NK-92 (cell line): ENCODE results near the gene CATSPER4.

Experiments used
- DNase-seq: peaks from one replicate; lab custom pipeline; 2025; ENCODE audit not compliant: unreplicated experiment; lab: John Stamatoyannopoulos, UW

Gene CATSPER4

DNA sequence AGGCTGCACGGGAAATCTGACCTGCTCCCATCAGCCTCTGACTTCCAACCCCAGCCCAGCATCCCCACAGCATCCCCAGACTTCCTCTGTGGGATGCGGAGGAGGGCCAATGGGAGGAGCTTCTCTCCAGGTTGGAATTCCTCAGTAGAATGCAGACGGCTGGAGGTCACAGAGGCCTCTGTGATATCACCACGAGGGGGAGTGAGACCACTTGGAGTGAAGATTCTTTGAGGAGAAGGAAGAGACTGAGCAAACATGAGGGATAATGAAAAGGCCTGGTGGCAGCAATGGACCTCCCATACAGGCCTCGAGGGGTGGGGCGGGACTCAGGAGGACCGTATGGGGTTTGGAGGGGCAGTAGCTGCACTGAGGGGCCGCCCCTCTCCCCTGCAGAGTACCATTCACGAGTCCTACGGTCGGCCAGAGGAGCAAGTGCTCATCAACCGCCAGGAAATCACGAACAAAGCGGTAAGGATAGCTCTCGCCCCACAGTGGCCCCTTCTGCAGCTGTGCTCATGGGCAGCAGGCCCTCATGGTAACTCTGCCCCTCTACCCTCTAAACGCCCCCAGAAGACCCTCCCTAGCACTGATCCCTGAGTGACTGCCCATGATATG is at the start of gene CATSPER4:
TSS of gene CATSPER4 (plus strand) at position 230 of the 615 bp plus-strand sequence. CDS start at position 256, 26 bp downstream.
- no peak for DNase-seq

DNA sequence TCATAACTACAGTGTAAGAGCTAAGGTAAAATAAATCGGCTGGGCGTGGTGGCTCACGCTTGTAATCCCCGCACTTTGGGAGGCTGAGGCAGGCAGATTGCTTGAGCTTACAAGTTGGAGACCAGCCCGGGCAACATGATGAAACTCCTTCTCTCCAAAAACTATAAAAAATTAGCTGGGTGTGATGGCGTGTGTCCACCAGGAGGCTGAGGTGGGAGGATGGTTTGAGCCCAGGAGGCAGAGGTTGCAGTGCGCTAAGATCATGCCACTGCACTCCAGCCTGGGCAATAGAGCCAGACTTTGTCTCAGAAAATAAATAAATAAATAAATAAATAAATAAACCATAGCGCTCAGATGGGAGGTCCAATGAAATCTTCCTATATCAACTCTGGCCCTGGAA is 48.2 kb upstream of the CATSPER4 start:
- no peak for DNase-seq

DNA sequence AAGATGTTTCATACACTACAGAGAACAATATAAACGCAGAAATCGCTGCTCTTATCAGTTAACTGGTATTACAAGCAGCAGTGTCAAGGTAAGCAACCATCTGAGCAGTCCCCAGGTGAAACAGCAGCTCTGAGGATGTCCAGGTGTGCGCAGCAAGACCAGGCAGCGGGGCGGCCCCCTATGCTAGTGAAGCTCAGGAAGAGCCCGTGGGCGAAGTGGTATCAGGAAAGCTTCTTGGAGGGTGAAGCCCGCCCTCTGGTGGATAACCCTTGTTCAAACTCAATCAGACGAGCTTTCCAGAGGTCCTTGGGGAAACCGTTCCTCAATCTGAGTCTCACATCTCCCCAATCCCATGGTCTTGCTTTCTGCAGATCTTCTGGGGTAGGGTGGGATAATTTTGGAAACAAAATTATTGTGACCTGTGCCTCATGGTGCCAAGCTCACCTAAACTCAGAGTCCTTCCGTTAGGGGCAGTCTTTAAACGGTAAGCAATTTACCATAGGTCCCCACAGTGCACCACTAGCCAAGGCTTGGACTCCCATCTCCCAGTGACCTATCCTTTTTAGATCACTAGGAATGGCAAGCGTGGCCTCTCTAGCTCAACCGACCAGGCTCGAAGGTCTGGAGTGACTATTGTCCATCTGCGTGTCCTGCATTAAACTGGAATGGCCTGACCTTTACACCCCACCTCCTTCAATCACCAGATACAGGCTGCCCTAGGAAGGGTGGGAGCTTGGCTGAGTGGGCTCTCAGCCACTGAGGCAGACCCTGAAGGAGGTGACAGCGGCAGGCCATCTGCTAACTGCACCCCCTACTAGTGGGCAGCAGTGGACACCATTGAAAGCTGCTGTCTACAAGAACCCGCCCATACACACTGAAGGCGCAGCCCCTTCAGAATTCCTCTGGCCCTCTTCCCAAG is 45.1 kb upstream of the CATSPER4 start:
- DNase-seq = no peak

DNA sequence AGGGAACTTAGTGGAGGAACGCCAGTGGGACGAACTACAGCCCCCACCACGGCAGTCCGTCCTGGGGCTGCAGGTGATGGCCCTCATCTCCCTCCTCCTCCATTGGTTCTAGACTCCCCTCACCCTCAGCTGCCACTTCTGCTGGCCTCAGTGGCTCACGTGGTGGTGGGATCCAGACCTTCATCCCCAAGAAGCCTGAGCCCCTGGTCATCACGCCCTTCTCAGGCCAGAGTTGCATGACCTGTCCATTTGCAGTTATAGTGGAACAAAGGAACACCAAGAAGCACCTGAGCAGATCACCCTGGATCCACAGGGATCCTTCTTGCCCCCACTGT is 44.5 kb upstream of the CATSPER4 start:
- no peak for DNase-seq

DNA sequence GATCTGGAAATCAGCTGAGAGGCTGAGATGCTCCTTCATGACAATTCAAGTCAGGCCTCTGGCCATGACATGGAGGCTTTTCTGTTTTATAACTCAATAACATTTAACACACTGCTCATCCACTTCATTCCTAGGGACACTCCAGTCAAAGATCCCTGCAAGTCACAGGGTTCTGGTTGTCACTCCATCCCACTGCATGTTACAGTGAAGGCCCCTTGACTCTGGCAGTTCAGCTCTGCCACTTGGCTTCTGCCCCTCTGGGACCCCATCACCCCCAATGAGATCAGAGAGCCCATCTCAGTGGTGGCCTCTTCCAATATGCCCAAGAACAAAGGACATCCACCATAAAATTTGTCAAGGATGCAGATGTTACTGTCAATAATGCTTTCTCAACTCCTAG is 41.5 kb upstream of the CATSPER4 start:
- DNase-seq = no peak

DNA sequence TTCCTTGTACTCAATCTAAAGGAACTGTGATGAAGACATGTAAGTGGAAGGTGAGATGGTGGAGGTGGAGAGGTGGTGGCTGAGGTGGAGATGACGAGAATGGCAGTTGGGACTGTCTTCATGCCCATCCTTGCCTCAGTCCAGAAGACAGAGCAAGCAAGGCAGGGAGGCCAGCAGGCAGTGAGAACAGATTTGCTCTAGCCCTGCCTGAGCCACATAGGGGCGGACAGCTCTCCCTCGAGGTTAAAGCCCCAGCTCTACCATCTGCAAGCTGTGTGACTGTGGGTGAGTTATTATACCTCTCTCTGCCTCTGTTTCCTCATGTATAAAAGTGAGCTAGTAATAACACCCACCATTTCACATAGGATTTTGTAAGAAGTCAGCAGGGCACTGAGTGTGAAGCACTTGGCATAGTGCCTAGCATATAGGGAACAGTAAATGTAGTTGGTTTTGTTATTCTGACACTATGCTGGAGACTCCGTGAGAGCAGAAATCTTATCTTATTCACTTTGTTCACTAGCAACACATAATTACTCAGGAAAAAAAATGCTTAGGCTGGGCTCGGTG is 36.4 kb upstream of the CATSPER4 start:
- DNase-seq = no peak

DNA sequence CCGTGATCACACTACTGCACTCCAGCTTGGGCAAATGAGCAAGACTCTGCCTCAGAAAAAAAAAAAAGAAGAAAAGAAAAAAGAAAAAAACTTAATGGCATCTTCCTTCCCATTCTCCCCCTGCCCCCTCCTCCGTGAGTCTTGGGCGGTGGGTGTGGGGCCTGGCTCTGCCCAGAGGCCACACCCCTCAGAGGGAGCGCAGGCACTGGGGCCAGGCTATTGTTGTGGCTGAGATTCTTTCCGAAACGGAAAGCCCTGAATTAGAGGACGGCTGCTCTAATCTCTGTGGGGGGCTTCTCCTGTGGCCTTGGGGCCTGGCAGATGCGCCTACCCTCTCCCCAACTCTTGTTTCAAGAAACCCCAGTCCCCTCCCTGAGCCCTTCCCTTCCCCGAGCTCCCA is 35.7 kb upstream of the CATSPER4 start:
- DNase-seq = no peak

DNA sequence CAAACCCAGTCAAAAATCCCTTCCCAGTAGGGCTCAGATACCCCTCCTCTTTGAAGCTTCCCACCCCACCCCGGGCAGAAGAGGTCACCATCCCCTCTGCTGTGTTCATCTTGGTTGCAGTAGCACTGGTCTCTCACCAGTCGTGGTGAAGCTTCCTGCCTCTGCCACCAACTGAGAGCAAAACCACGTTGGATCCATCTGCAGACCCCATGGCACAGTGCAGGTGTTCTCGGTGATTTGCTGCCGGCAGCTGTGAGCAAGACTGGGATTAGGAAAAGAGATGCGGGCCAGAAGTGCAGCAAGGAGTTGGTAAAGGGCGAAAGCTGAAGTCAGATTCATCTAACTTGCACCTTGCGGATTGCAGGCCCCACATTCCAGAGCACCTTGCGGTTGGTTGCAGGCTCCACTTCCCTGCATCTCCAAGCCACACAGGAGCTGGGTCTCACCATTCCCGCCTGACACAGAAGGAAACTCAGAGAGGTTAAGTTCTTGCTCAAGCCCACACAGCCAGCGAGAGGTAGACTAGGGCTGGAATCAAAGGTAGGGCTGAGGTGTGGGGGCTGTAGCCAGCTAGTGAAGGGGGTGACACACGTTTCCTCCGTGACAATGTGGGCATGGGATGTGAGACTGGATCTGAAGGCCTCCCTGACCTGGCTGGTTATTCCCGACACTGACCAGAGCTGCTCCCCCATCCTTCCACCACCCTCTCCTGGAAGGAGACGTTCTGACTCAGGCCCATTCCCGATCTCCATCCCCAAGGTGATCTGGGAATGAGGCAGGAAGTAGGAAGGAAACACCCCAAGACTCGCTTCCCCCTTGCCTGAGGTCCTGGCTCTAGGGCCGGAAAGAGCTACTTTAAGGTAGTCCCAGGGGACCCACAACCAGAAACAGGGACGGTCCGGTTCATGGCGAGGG is 34.8 kb upstream of the CATSPER4 start:
- DNase-seq = no peak

DNA sequence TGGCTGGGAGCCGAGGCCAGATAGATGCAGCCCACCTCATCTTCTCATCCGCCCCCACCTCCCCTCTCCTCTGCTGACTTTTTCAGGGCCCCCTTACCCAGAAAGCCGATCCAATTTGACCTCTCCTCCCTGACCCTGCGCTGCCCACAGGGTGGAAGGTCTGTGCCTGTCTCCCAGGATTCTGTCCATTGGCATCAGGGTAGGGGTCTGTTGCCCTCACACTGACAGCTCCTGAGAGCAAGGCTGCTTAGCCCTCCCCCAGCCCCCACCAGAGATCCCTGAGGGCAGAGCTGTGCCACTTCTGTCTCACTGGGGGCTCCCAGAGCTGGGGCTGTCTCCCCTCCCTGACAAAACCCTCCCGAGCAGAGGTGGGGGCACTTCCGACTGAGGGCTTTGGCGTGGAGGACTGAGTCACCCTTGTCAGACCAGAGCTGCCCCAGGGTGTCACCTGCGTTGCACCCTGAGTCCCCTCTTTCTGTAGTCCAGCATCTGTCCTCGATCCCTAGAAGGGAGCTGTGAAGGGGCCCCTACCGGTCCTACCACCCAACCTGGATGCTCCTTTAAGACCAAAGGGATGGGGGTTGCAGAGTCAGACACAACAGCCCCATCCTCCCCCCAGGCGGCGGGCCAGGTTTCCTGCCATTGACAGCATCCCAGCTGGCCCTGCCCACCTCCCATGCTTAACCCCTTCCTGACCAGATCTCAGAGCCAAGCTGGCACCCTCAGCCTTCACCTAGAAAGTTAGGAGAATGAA is 33.9 kb upstream of the CATSPER4 start:
- no peak for DNase-seq

DNA sequence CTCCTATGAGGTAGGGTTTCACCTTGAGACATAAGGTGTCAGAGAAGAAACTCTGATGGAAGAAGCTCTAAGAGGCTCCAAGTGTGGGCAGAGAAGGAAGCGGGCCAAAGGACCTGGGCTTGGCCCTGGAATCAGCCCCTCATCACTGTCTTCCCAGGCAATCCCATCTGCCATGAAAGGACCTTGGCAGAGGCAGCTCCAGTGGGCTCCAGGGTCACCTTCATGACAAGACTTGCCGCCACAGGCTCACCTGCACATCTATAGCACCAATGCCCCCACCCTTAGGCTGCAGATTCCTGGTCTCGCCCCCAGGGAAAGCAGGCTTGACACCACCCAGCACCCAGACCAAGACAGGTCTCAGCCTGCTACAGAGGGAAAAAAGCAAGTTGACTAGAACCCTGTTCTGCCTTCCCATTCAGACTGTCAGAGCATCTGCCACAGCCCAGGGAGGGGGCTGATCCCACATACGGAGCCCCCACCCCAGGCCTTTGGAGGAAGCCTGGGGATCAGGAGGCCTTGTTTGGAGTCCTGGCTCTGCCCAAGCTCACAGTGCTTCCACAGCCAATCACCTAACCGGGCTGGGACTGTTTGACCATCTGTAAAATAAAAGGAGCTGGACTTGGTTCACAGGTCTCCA is 32.0 kb upstream of the CATSPER4 start:
- DNase-seq = no peak

DNA sequence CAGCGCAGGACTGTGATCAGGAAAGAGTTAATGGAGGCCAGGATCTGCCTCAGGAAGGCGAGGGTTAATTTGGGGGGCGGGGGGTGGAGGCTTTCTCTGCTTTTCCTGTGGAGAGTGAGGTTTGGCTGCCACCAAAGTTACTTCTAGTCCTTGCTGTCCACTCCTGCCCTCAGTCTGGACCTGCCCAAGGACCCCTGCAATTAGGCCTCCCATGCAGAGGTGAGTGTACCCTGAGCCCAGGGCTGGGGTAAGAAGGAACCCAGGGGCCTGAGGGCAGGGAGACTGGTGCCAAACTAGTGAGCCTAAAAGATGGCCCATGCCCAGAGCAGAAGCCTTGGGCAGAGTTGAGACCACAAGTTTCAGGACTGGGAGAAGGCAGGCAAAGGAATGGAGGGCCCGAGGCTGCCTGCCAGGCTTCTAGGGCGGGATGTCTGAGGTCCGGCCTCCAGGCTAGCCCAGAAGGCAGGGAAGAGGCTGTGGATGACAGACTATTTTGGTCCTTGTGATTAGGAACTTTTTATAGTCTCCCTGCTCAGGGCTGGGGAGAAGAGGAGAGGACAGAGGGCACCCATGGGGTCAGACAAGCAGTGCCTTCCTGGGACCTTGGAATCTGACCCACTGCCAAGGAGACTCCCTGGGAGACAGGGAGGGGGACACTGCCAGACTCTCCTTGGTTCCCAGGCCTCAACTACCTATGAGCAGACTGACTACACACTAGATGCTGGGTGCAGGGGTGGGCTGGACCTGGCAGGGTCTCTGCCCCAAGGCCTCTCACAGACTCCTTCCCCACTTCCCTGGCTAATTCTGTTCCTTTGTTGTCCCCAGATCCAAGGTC is 31.3 kb upstream of the CATSPER4 start, which contains the start of gene FAM110D:
TSS of gene FAM110D (plus strand) at position 172 of the 835 bp plus-strand sequence. CDS start 2,213 bp downstream, outside the sequence.
- no peak for DNase-seq

DNA sequence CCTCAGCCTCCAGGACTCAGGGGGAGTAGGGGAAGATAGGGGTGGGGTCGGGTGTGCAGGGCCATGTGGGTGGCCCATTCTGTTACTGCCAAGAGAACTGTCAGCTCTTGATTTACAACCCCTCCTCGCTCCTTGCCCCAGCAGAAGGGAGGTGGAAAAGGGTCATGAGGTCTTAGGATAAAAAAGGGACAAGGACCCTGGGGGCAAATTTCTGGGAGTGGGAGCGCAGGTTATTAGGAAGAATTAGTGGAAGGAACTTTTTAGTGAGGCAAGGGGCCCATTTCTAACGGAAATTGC is 30.7 kb upstream of the CATSPER4 start:
- no peak for DNase-seq

DNA sequence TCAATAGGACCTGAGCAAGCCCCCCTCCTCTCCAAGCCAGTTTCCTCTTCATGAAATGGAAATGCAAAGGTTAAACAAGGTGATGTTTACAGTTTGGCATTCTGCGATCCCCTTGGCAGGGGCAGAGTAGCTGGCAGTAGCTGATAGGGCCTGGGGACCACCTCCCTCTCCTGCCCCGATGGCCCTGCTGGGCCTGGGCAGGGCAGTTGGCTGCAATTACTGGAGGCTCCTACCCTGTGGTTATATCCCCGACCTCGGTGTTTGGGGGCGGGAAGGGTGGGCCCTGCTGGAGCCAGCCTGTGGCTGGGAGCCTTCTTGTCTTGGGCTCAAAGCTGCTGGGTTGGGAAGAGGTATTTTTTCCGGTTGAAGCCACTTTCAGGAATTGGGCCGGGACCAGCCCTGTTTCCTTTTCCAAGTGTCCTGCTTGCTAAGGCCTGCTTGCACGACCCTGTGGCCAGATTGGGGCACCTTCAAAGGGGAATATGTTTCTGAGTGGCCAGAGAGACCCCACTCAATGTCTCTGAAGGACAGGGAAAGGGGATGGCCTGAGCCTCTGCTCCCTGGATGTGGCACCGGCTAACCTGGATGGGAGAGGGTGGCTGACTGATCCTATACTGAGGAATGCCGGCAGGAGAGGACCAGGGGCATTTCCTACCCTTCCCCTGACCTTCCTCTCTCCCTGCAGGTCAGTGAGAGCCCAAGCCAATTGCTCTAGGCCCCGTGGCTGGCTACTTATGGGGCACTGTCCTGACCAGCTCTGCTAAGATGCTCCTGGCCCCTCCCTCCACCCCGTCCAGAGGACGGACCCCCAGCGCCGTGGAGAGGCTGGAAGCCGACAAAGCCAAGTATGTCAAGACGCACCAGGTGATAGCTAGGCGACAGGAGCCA is 29.6 kb upstream of the CATSPER4 start:
- no peak for DNase-seq

DNA sequence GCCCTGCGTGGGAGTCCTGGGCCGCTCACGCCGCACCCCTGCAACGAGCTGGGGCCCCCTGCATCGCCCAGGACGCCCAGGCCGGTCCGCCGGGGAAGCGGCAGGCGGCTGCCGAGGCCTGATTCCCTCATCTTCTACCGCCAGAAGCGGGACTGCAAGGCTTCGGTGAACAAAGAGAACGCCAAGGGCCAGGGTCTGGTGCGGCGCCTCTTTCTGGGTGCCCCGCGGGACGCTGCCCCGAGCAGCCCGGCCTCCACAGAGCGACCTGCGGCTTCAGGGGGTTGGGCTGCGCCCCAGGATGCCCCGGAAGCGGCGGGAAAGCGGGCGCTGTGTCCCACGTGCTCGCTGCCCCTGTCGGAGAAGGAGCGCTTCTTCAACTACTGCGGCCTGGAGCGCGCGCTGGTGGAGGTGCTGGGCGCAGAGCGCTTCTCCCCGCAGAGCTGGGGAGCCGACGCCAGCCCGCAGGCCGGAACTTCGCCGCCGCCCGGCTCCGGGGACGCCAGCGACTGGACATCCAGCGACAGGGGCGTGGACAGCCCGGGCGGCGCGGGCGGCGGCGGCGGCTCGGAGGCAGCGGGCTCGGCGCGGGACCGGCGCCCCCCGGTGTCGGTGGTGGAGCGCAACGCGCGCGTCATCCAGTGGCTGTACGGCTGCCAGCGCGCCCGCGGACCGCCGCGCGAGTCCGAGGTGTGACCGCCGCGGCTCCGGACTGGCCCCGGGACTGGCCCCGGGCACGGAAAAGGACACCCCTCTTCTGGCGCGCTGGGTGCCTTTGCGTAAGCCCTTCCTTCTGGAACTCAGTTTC is 28.8 kb upstream of the CATSPER4 start:
- no peak for DNase-seq

DNA sequence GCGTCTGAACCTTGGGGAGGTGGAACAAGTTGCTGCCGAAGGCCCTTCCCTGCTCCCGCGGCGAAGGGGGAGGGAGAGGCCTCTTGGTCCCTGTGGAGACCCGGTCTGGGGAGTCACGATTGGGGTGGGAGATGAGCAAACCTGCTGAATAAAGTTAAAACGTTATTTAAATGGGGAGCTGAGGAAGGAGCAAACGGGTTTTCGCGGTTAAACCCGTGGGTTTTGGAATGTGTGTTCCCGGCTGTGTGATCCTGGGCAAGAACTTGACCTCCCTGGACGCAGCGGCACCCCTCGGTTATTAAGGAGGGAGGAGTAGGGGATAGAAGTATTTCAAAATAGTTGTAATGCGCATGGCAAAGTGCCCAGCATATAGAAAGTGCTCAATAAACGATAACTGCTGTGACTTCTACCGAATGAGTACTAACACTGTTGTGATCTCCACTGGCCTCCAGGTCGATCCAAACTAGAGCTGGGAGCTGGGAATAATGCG is 28.1 kb upstream of the CATSPER4 start:
- DNase-seq = no peak

DNA sequence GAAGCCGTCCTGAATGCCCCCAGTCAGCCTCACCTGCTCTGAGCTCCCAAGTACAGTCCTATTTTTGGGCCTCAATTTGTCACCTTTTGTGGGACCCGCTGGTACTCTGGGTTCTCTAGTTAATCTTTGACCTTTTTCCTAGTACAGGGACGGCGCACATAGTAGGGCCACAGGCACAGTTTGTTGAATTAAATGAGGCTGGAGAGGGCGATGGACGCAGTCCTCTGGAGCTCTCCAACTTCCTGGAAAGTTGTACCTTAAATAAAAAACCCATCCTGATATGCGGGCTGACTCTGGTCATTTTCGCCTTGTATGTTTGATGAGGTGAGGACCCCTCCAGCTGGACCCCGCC is 26.7 kb upstream of the CATSPER4 start:
- DNase-seq = no peak
